H9 (cell line): ENCODE results near the gene DLK1. TPM values are rescaled to one million over a fixed set of nuclear protein-coding genes. Genes with fewer than 3 reads are reported as not detected.

ENCODE experiments used
- DNase-seq: peaks from one replicate; pipeline ENCODE4 v3.0.0-alpha.2; 2017
- H2AFZ ChIP-seq: one replicate; pipeline ENCODE4 v1.6.1; 2013; ENCODE audit warnings: mild to moderate bottlenecking, low read length, control low read depth, moderate library complexity
- H2AK5ac ChIP-seq: 2 replicates; pipeline ENCODE4 v1.6.1; 2013; ENCODE audit warnings: low read length, control low read depth, mixed read lengths; ENCODE audit not compliant: insufficient read length
- H2BK120ac ChIP-seq: one replicate; pipeline ENCODE4 v1.6.1; 2013; ENCODE audit warnings: low read depth, mild to moderate bottlenecking, low read length, control low read depth, inconsistent platforms; ENCODE audit not compliant: poor library complexity, severe bottlenecking
- H2BK12ac ChIP-seq: 2 replicates; pipeline ENCODE4 v1.6.1; 2013; ENCODE audit warnings: low read length, control low read depth, mixed read lengths, low read depth; ENCODE audit not compliant: insufficient read length
- H2BK15ac ChIP-seq: 2 replicates; pipeline ENCODE4 v1.6.1; 2013; ENCODE audit warnings: low read depth, low read length, control low read depth
- H2BK20ac ChIP-seq: one replicate; pipeline ENCODE4 v1.6.1; 2013; ENCODE audit warnings: low read depth, mild to moderate bottlenecking, low read length, control low read depth, inconsistent platforms; ENCODE audit not compliant: poor library complexity, severe bottlenecking
- H2BK5ac ChIP-seq: 2 replicates; pipeline ENCODE4 v1.6.1; 2013; ENCODE audit warnings: low read length, control low read depth, mixed read lengths; ENCODE audit not compliant: insufficient read length
- H3K14ac ChIP-seq: 2 replicates; pipeline ENCODE4 v1.6.1; 2013; ENCODE audit warnings: low read length, control low read depth; ENCODE audit not compliant: insufficient read depth
- H3K18ac ChIP-seq: 2 replicates; pipeline ENCODE4 v1.6.1; 2013; ENCODE audit warnings: low read depth, mild to moderate bottlenecking, mixed read lengths, low read length, control low read depth; ENCODE audit not compliant: insufficient read length
- H3K23ac ChIP-seq: 2 replicates; pipeline ENCODE4 v1.6.1; 2013; ENCODE audit warnings: low read length, control low read depth, mixed read lengths, low read depth; ENCODE audit not compliant: insufficient read length
- H3K23me2 ChIP-seq: 2 replicates; pipeline ENCODE4 v1.6.1; 2013; ENCODE audit warnings: low read depth, mild to moderate bottlenecking, mixed read lengths, low read length, control low read depth; ENCODE audit not compliant: insufficient read length, poor library complexity, severe bottlenecking
- H3K27ac ChIP-seq: 2 replicates; pipeline ENCODE4 v1.5.1; 2013; ENCODE audit warnings: low read length, control low read depth, mixed read lengths, low read depth; ENCODE audit not compliant: insufficient read length
- H3K27me3 ChIP-seq: 2 replicates; pipeline ENCODE4 v1.6.1; 2013; ENCODE audit warnings: low read length, control low read depth, inconsistent platforms; ENCODE audit not compliant: insufficient read depth
- H3K4ac ChIP-seq: 2 replicates; pipeline ENCODE4 v1.6.1; 2013; ENCODE audit warnings: low read depth, mild to moderate bottlenecking, control low read depth, inconsistent platforms, low read length, moderate library complexity
- H3K4me1 ChIP-seq: 2 replicates; pipeline ENCODE4 v1.6.1; 2013; ENCODE audit warnings: low read length, control low read depth, inconsistent platforms; ENCODE audit not compliant: insufficient read depth
- H3K4me2 ChIP-seq: 2 replicates; pipeline ENCODE4 v1.6.1; 2013; ENCODE audit warnings: low read length, control low read depth, mixed read lengths; ENCODE audit not compliant: insufficient read length, insufficient read depth
- H3K56ac ChIP-seq: 2 replicates; pipeline ENCODE4 v1.6.1; 2013; ENCODE audit warnings: low read depth, mild to moderate bottlenecking, mixed read lengths, low read length, control low read depth; ENCODE audit not compliant: insufficient read length
- H3K79me1 ChIP-seq: 2 replicates; pipeline ENCODE4 v1.6.1; 2013; ENCODE audit warnings: low read depth, mild to moderate bottlenecking, moderate library complexity, low read length, control low read depth, inconsistent platforms; ENCODE audit not compliant: insufficient read depth, poor library complexity, severe bottlenecking
- H3K79me2 ChIP-seq: 2 replicates; pipeline ENCODE4 v1.6.1; 2013; ENCODE audit warnings: low read length, control low read depth, inconsistent platforms; ENCODE audit not compliant: insufficient read depth
- H3K9ac ChIP-seq: 2 replicates; pipeline ENCODE4 v1.6.1; 2013; ENCODE audit warnings: low read length, control low read depth, mixed read lengths; ENCODE audit not compliant: insufficient read length; ENCODE audit errors: extremely low read depth
- H3K9me3 ChIP-seq: one replicate; pipeline ENCODE4 v1.6.1; 2013; ENCODE audit warnings: low read depth, low read length, inconsistent platforms; ENCODE audit not compliant: control insufficient read depth
- H3T11ph ChIP-seq: one replicate; pipeline ENCODE4 v1.6.1; 2013; ENCODE audit warnings: mild to moderate bottlenecking, low read length, control low read depth, inconsistent platforms
- H4K20me1 ChIP-seq: one replicate; pipeline ENCODE4 v1.6.1; 2013; ENCODE audit not compliant: control insufficient read depth, insufficient read length, insufficient read depth
- H4K5ac ChIP-seq: 2 replicates; pipeline ENCODE4 v1.6.1; 2013; ENCODE audit warnings: low read depth, mild to moderate bottlenecking, mixed read lengths, low read length, control low read depth; ENCODE audit not compliant: insufficient read length
- H4K8ac ChIP-seq: replicated peaks from 2 replicates; pipeline ENCODE4 v1.6.1; 2013; ENCODE audit warnings: low read length, control low read depth, mixed read lengths, low read depth; ENCODE audit not compliant: insufficient read length
- H4K91ac ChIP-seq: 2 replicates; pipeline ENCODE4 v1.6.1; 2013; ENCODE audit warnings: low read depth, mild to moderate bottlenecking, moderate library complexity, mixed read lengths, low read length, control low read depth; ENCODE audit not compliant: insufficient read length
- H3K27ac Mint-ChIP-seq, 3 experiments: 2 replicates in 2 of 3; 3 replicates in 1 of 3; pipeline ENCODE4 v1.8.0; 2020 to 2021; ENCODE audit warnings: mixed read lengths in 3 of 3, mild to moderate bottlenecking in 1 of 3, moderate library complexity in 1 of 3
- H3K27me3 Mint-ChIP-seq: 2 replicates; pipeline ENCODE4 v1.8.0; 2021; ENCODE audit warnings: low read depth, mild to moderate bottlenecking, moderate library complexity, mixed read lengths
- H3K36me3 Mint-ChIP-seq, 3 experiments: 2 replicates in 2 of 3; 3 replicates in 1 of 3; pipeline ENCODE4 v1.8.0; 2020 to 2021; ENCODE audit warnings: low read depth in 3 of 3, mixed read lengths in 3 of 3; ENCODE audit not compliant: insufficient read depth in 1 of 3
- H3K4me1 Mint-ChIP-seq, 2 experiments: 2 replicates each; pipeline ENCODE4 v1.8.0; 2020; ENCODE audit warnings: mixed read lengths in 2 of 2
- H3K4me3 Mint-ChIP-seq, 2 experiments: 2 replicates in 1 of 2; 3 replicates in 1 of 2; pipeline ENCODE4 v1.8.0; 2020 to 2021; ENCODE audit warnings: mild to moderate bottlenecking in 2 of 2, mixed read lengths in 2 of 2, moderate library complexity in 1 of 2
- H3K9me3 Mint-ChIP-seq, 2 experiments: 2 replicates in 1 of 2; 3 replicates in 1 of 2; pipeline ENCODE4 v1.8.0; 2020; ENCODE audit warnings: mild to moderate bottlenecking in 2 of 2, mixed read lengths in 2 of 2, moderate library complexity in 1 of 2
- WGBS: extraction: QIAGEN DNeasy Blood & Tissue Kit; methylation state at CpG from one replicate; pipeline ENCODE4 v1.1.7; 2013; ENCODE audit warnings: missing lambda C conversion rate, low lambda C conversion rate, mixed read lengths; ENCODE audit not compliant: insufficient read length; ENCODE audit errors: extremely low coverage; 5-methylcytosine and 5-hydroxymethylcytosine counted together
- total RNA-seq: library from RNA; stranded (reverse); gene quantifications from 2 replicates; pipeline ENCODE4 v1.2.1, GENCODE V29; 2021
- TF ChIP-seq, protein P1 (sequence below): fragments of 200-600 bp; sonication (generic); conservative IDR thresholded peaks from 3 replicates; pipeline ENCODE4 v1.8.0; 2021; ENCODE audit warnings: antibody characterized with exemption, mild to moderate bottlenecking

The DLK1 gene
- total RNA-seq, 1 experiment from 2014 or later = 2.8 TPM

DNA sequence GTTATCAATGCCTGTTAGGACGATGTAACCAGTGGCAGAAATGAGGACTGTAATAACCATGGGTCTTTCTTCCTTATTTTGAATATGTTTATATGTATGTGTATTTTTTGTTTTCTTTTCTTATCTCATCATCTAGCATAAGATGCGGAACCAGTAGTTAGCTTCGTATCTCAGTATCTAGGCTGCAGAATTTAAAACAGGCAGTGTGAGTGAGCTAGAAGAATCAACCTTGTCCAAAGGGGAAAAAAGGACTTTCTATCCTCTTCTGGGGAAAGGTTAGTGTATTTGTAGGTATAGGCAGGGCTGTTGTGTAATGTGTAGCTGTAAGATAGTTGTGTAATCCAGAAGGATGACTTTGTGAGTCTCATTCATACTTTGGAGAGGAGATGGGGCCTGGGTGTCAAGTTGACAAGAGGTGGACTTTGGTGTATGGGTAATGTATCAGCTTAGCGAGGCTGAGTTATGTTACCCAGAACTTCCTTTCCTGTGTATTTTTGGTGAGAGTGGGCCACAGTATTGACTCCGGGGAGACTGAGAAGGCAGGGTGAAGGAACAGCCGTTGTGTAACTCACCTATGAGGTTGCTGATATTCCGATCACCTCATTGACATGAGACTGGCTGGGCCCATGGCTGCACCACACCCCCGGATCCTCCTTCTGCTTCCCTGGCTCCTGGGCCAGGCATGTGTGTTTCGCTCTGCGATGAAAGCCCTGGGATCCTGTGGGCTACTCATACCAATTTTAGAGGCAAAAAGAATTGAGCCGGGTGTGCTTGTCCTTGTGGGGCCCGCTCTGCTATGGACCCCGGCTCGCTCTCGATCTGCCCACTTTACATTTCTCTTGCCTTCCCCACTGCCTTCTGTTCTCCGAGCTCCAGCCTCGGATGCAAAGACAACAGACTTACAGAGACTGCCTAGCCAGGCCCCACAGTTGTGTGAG, 24.3 kb downstream of the DLK1 start:
- H3K18ac ChIP-seq = no peak overlapping the region
- H2AFZ ChIP-seq = no peak overlapping the region
- no peaks in the 10 kb centered on the region for H3K9me3 ChIP-seq
- Mint-ChIP-seq H3K9me3 (no peaks in the 10 kb centered on the region; a peak in 1 of 5 replicates), H3K4me1 (no peaks in the 10 kb centered on the region), H3K36me3 (no peaks in the 10 kb centered on the region), H3K27me3 (no peaks in the 10 kb centered on the region; the same call in none of the 2 replicates), H3K4me3 (no peak overlapping the region), H3K27ac (peak overlapping the region in 1 of 3 experiments; percentile 71; a peak in 2 of 7 replicates)
- H2BK20ac ChIP-seq = no peak overlapping the region
- H2BK15ac ChIP-seq = no peak overlapping the region
- H2AK5ac ChIP-seq = no peak overlapping the region
- H3K9ac ChIP-seq = no peak overlapping the region
- TF ChIP-seq, protein P1, sequence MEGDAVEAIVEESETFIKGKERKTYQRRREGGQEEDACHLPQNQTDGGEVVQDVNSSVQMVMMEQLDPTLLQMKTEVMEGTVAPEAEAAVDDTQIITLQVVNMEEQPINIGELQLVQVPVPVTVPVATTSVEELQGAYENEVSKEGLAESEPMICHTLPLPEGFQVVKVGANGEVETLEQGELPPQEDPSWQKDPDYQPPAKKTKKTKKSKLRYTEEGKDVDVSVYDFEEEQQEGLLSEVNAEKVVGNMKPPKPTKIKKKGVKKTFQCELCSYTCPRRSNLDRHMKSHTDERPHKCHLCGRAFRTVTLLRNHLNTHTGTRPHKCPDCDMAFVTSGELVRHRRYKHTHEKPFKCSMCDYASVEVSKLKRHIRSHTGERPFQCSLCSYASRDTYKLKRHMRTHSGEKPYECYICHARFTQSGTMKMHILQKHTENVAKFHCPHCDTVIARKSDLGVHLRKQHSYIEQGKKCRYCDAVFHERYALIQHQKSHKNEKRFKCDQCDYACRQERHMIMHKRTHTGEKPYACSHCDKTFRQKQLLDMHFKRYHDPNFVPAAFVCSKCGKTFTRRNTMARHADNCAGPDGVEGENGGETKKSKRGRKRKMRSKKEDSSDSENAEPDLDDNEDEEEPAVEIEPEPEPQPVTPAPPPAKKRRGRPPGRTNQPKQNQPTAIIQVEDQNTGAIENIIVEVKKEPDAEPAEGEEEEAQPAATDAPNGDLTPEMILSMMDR = no peak
- H3K4me1 ChIP-seq = no peaks in the 10 kb centered on the region
- no peak overlapping the region for H3K27ac ChIP-seq
- H4K91ac ChIP-seq = no peak overlapping the region
- no peaks in the 10 kb centered on the region for H3K27me3 ChIP-seq
- H3K4me2 ChIP-seq = no peak overlapping the region
- no peaks in the 10 kb centered on the region for H3K79me1 ChIP-seq
- no peak overlapping the region for H4K5ac ChIP-seq
- H2BK120ac ChIP-seq = no peak overlapping the region
- no peaks in the 10 kb centered on the region for H3K23me2 ChIP-seq
- H4K20me1 ChIP-seq = no peaks in the 10 kb centered on the region
- no peak overlapping the region for H3T11ph ChIP-seq
- no peak overlapping the region for H3K56ac ChIP-seq
- no peak overlapping the region for H3K4ac ChIP-seq
- H2BK5ac ChIP-seq = no peak overlapping the region
- H4K8ac ChIP-seq = no peak overlapping the region
- WGBS = no CpG with 5 or more reads among the region's 17 CpGs
- H3K14ac ChIP-seq = no peak overlapping the region
- H3K79me2 ChIP-seq = no peaks in the 10 kb centered on the region
- H2BK12ac ChIP-seq = no peak overlapping the region
- H3K23ac ChIP-seq = no peak overlapping the region
- peak; percentile 13 for DNase-seq
